WTC11 (cell line): Measurements from ENCODE around the gene UBFD1. TPM values are rescaled to one million over a fixed set of nuclear protein-coding genes. Genes with fewer than 3 reads are reported as not detected.

ENCODE experiments used
- ATAC-seq: fragments of 200-7000 bp; cut with Tn5 transposase; 2 replicates; pipeline ENCODE4 v1.10.0; 2021; ENCODE audit warnings: mild to moderate bottlenecking, moderate library complexity
- CTCF ChIA-PET: fragments of 300-600 bp; sonication (Branson Sonifier 250); formaldehyde crosslinking; loops from one replicate; lab custom pipeline; 2021; ENCODE audit warnings: antibody characterized with exemption; lab: Charles Lee
- POLR2A ChIA-PET: fragments of 350-600 bp; sonication (Branson Sonifier 250); formaldehyde crosslinking; loops from one replicate; lab custom pipeline; 2021; ENCODE audit warnings: antibody characterized with exemption; lab: Charles Lee
- DNase-seq: peaks from one replicate; pipeline ENCODE4 v3.0.0; 2021; ENCODE audit warnings: low spot score
- H3K27ac Mint-ChIP-seq: 2 replicates; pipeline ENCODE4 v1.8.0; 2021; ENCODE audit warnings: mixed read lengths
- H3K27me3 Mint-ChIP-seq: 2 replicates; pipeline ENCODE4 v1.8.0; 2021; ENCODE audit warnings: low read depth, mild to moderate bottlenecking, moderate library complexity, mixed read lengths
- H3K36me3 Mint-ChIP-seq: 2 replicates; pipeline ENCODE4 v1.8.0; 2021; ENCODE audit warnings: mixed read lengths
- H3K4me1 Mint-ChIP-seq: 2 replicates; pipeline ENCODE4 v1.8.0; 2022; ENCODE audit warnings: mixed read lengths
- H3K4me3 Mint-ChIP-seq: 2 replicates; pipeline ENCODE4 v1.8.0; 2021; ENCODE audit warnings: mild to moderate bottlenecking, moderate library complexity, mixed read lengths
- H3K9me3 Mint-ChIP-seq: 2 replicates; pipeline ENCODE4 v1.8.0; 2021; ENCODE audit warnings: mixed read lengths
- CBFB ChIP-seq: sonication (generic); formaldehyde crosslinking; IDR thresholded peaks from 2 replicates; pipeline ENCODE4 v1.8.1; 2022; ENCODE audit warnings: mild to moderate bottlenecking, low read depth, missing genetic modification reagents
- CTCF ChIP-seq: fragments of 200-600 bp; IDR thresholded peaks from 2 replicates; pipeline ENCODE4 v1.8.0; 2022; ENCODE audit warnings: antibody characterized with exemption
- ESRRA ChIP-seq: sonication (generic); formaldehyde crosslinking; IDR thresholded peaks from 2 replicates; pipeline ENCODE4 v1.8.1; 2022; ENCODE audit warnings: mild to moderate bottlenecking, missing genetic modification reagents, borderline replicate concordance
- FOXK1 ChIP-seq: sonication (generic); formaldehyde crosslinking; IDR thresholded peaks from 2 replicates; pipeline ENCODE4 v1.8.0; 2022; ENCODE audit warnings: mild to moderate bottlenecking, moderate library complexity, missing genetic modification reagents
- GTF2I ChIP-seq: fragments of 250-450 bp; sonication (Bioruptor Pico); conservative IDR thresholded peaks from 2 replicates; pipeline ENCODE4 v1.4.0; 2021; ENCODE audit warnings: mild to moderate bottlenecking
- IRF1 ChIP-seq: sonication (generic); formaldehyde crosslinking; IDR thresholded peaks from 2 replicates; pipeline ENCODE4 v1.8.0; 2023; ENCODE audit warnings: missing genetic modification reagents
- MXD4 ChIP-seq: fragments of 250-450 bp; sonication (Bioruptor Pico); IDR thresholded peaks from 2 replicates; pipeline ENCODE4 v1.8.0; 2021; ENCODE audit warnings: mild to moderate bottlenecking, moderate library complexity, borderline replicate concordance
- NFATC4 ChIP-seq: fragments of 250-450 bp; sonication (Bioruptor Pico); IDR thresholded peaks from 2 replicates; pipeline ENCODE4 v1.9.0; 2021; ENCODE audit warnings: mild to moderate bottlenecking
- NR1H2 ChIP-seq: sonication (generic); formaldehyde crosslinking; IDR thresholded peaks from 2 replicates; pipeline ENCODE4 v1.9.0; 2021; ENCODE audit warnings: mild to moderate bottlenecking, moderate library complexity, missing genetic modification reagents
- PREB ChIP-seq: sonication (generic); formaldehyde crosslinking; IDR thresholded peaks from 2 replicates; pipeline ENCODE4 v1.8.1; 2022; ENCODE audit warnings: mild to moderate bottlenecking, missing genetic modification reagents, moderate library complexity, borderline replicate concordance
- RELA ChIP-seq: sonication (generic); formaldehyde crosslinking; IDR thresholded peaks from 2 replicates; pipeline ENCODE4 v1.8.1; 2022; ENCODE audit warnings: missing genetic modification reagents, mild to moderate bottlenecking, borderline replicate concordance
- TP53 ChIP-seq: sonication (generic); formaldehyde crosslinking; IDR thresholded peaks from 2 replicates; pipeline ENCODE4 v1.8.1; 2023; ENCODE audit warnings: mild to moderate bottlenecking, missing genetic modification reagents
- ZMAT4 ChIP-seq: fragments of 250-450 bp; sonication (Bioruptor Pico); IDR thresholded peaks from 2 replicates; pipeline ENCODE4 v1.9.0; 2021; ENCODE audit warnings: mild to moderate bottlenecking
- ZNF219 ChIP-seq: sonication (generic); formaldehyde crosslinking; IDR thresholded peaks from 2 replicates; pipeline ENCODE4 v1.8.0; 2023; ENCODE audit warnings: missing genetic modification reagents, mild to moderate bottlenecking, borderline replicate concordance
- ZNF232 ChIP-seq: sonication (generic); formaldehyde crosslinking; IDR thresholded peaks from 2 replicates; pipeline ENCODE4 v1.8.0; 2022; ENCODE audit warnings: mild to moderate bottlenecking, missing genetic modification reagents
- ZNF416 ChIP-seq: fragments of 250-450 bp; sonication (Bioruptor Pico); IDR thresholded peaks from 2 replicates; pipeline ENCODE4 v1.9.0; 2021; ENCODE audit warnings: mild to moderate bottlenecking, inconsistent platforms
- ZNF671 ChIP-seq: fragments of 250-450 bp; sonication (Bioruptor Pico); IDR thresholded peaks from 2 replicates; pipeline ENCODE4 v1.8.0; 2021; ENCODE audit warnings: mild to moderate bottlenecking
- total RNA-seq: library from RNA; stranded (reverse); gene quantifications from 3 replicates; pipeline ENCODE4 v1.2.3, GENCODE V29; 2021
- TF ChIP-seq, protein P1 (sequence below): sonication (generic); formaldehyde crosslinking; IDR thresholded peaks from 2 replicates; pipeline ENCODE4 v1.8.1; 2023; ENCODE audit warnings: mild to moderate bottlenecking, missing genetic modification reagents, moderate library complexity
- TF ChIP-seq, protein P2 (sequence below): fragments of 250-450 bp; sonication (Bioruptor Pico); IDR thresholded peaks from 2 replicates; pipeline ENCODE4 v1.9.0; 2021; ENCODE audit warnings: mild to moderate bottlenecking, borderline replicate concordance

The UBFD1 gene
- total RNA-seq, 1 experiment from 2014 or later = 128 TPM

DNA sequence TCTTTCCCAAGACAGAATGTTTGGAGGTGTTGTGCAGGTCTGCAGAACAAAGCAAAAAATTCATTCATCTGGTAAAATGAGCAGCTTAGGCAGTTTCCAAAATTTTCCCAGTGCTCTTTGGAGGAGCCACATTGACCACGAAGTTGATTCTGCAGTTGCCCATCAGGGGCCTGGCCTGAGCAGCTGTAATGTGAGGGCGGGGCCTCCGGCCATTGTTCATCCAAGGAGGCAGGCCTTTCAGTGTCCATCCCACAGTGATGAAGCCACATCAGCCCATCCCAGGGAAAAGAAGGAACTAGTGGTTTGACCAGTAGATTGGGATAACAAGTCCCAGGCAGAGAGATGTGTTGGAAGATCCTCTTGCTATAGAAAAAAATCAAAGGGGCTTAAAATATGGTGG lies 10.1 kb downstream of the UBFD1 start (continued):
- TF ChIP-seq, protein P1, sequence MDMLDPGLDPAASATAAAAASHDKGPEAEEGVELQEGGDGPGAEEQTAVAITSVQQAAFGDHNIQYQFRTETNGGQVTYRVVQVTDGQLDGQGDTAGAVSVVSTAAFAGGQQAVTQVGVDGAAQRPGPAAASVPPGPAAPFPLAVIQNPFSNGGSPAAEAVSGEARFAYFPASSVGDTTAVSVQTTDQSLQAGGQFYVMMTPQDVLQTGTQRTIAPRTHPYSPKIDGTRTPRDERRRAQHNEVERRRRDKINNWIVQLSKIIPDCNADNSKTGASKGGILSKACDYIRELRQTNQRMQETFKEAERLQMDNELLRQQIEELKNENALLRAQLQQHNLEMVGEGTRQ = no peak
- TF ChIP-seq, all 79 proteins: peak for 0

GRCh38 chr16:23570992-23571632 lies 13.6 kb downstream of the UBFD1 start:
- ChIA-PET POLR2A (no interaction called here), CTCF (no interaction called here)
- no peaks in the 10 kb centered on the region for H3K4me1 Mint-ChIP-seq
- H3K9me3 Mint-ChIP-seq = no peaks in the 10 kb centered on the region
- H3K27ac Mint-ChIP-seq = no peak overlapping the region
- no peak overlapping the region for H3K4me3 Mint-ChIP-seq
- no peaks in the 10 kb centered on the region for H3K27me3 Mint-ChIP-seq
- TF ChIP-seq, protein P2, sequence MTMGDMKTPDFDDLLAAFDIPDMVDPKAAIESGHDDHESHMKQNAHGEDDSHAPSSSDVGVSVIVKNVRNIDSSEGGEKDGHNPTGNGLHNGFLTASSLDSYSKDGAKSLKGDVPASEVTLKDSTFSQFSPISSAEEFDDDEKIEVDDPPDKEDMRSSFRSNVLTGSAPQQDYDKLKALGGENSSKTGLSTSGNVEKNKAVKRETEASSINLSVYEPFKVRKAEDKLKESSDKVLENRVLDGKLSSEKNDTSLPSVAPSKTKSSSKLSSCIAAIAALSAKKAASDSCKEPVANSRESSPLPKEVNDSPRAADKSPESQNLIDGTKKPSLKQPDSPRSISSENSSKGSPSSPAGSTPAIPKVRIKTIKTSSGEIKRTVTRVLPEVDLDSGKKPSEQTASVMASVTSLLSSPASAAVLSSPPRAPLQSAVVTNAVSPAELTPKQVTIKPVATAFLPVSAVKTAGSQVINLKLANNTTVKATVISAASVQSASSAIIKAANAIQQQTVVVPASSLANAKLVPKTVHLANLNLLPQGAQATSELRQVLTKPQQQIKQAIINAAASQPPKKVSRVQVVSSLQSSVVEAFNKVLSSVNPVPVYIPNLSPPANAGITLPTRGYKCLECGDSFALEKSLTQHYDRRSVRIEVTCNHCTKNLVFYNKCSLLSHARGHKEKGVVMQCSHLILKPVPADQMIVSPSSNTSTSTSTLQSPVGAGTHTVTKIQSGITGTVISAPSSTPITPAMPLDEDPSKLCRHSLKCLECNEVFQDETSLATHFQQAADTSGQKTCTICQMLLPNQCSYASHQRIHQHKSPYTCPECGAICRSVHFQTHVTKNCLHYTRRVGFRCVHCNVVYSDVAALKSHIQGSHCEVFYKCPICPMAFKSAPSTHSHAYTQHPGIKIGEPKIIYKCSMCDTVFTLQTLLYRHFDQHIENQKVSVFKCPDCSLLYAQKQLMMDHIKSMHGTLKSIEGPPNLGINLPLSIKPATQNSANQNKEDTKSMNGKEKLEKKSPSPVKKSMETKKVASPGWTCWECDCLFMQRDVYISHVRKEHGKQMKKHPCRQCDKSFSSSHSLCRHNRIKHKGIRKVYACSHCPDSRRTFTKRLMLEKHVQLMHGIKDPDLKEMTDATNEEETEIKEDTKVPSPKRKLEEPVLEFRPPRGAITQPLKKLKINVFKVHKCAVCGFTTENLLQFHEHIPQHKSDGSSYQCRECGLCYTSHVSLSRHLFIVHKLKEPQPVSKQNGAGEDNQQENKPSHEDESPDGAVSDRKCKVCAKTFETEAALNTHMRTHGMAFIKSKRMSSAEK (CRISPR knock-in tag) = no peak
- TF ChIP-seq ZNF671 (CRISPR knock-in tag) (no peak), ZNF232 (CRISPR knock-in tag) (no peak), MXD4 (CRISPR knock-in tag) (no peak), NR1H2 (no peak), ZNF416 (CRISPR knock-in tag) (no peak), PREB (CRISPR knock-in tag) (no peak), ESRRA (no peak), TP53 (CRISPR knock-in tag) (no peak), ZNF219 (no peak), RELA (CRISPR knock-in tag) (no peak), CTCF (no peak), NFATC4 (CRISPR knock-in tag) (no peak), CBFB (no peak), FOXK1 (CRISPR knock-in tag) (no peak), GTF2I (CRISPR knock-in tag) (no peak), ZMAT4 (CRISPR knock-in tag) (no peak), IRF1 (CRISPR knock-in tag) (no peak)
- DNase-seq = no peak
- H3K36me3 Mint-ChIP-seq = peaks cover 61% of the 10 kb centered on the region
- ATAC-seq = no peak
